Measurements from ENCODE around the gene SCGB1D4. TPM values are rescaled to one million over a fixed set of nuclear protein-coding genes. Genes with fewer than 3 reads are reported as not detected.

Gene SCGB1D4
- total and polyA plus RNA-seq, 2 of the 4 experiments (the other 2 are of a cell fraction) = not detected

DNA sequence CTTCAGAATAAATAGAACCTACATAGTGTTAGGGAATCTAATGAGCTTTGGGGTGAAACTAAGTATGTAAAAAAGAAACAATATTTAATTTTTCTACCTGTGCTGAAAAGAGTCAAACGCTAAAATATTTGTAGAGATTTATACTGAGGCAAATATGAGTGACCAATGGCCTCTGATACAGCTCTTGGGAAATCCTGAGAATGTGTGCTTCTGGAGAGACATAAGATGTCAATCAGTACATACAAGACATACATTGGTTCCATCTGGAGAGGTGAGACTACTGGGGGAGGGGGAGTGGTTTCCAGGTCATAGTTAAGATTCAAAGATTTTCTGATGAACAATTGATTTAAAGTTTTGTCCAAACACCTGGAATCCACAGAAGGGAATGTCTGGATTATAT lies 39.3 kb upstream of the SCGB1D4 start:
- no peak overlapping the region for H3K56ac ChIP-seq (ENCODE audit: extremely low read depth, insufficient read depth, low read length)
- H3K36me3 ChIP-seq (ENCODE audit: control insufficient read depth, insufficient read depth, low read length) = no peaks in the 10 kb centered on the region
- no peak overlapping the region for H2AFZ ChIP-seq (replicated peaks; ENCODE audit: low read length, poor library complexity)
- H3K9me1 ChIP-seq (ENCODE audit: insufficient read depth, low read length) = no peaks in the 10 kb centered on the region
- no peak overlapping the region for H2BK20ac ChIP-seq (ENCODE audit: low read depth, low read length)
- no peaks in the 10 kb centered on the region for H3K4me1 ChIP-seq (ENCODE audit: control insufficient read depth, insufficient read depth, low read length)
- no peak overlapping the region for H3K27ac ChIP-seq (ENCODE audit: insufficient read depth, low read length)
- CTCF ChIA-PET = no interaction called here
- no peak overlapping the region for H2AK9ac ChIP-seq (replicated peaks; ENCODE audit: low read depth, low read length, poor library complexity)
- WGBS, 2 experiments (ENCODE audit: extremely low coverage in 2 of 2, insufficient read length in 1 of 2) = no CpG with 5 or more reads among the region's 1 CpG
- H3K18ac ChIP-seq (ENCODE audit: low read depth, low read length) = no peak overlapping the region
- BruUV-seq (replicated peaks) = no TSS peak
- no peak overlapping the region for H4K5ac ChIP-seq (ENCODE audit: low read depth, low read length)
- H2AK5ac ChIP-seq (ENCODE audit: low read depth, low read length) = no peak overlapping the region
- POLR2A ChIA-PET (ENCODE audit: unreplicated experiment) = no interaction called here
- no peak overlapping the region for H2BK120ac ChIP-seq (ENCODE audit: low read depth, low read length)
- H3K14ac ChIP-seq (replicated peaks; ENCODE audit: low read depth, low read length) = no peak overlapping the region
- dilution Hi-C loops (cut with HindIII; ENCODE audit: low sequenced_read_pairs, unreplicated experiment) (no loop called here), intact Hi-C loops (cut with micrococcal nuclease) (no loop called here), in situ Hi-C loops (cut with MboI; ENCODE audit: low sequenced_read_pairs) (no loop called here)
- no peak overlapping the region for H3K23ac ChIP-seq (ENCODE audit: low read depth, low read length)
- H3K9ac ChIP-seq (ENCODE audit: low read depth, low read length) = no peak overlapping the region
- no peak overlapping the region for H4K91ac ChIP-seq (ENCODE audit: insufficient read depth, low read depth, low read length)
- no peaks in the 10 kb centered on the region for H3K79me1 ChIP-seq (ENCODE audit: low read depth in 1 of 2, low read length in 2 of 2)
- peak overlapping the region; percentile 51 for H3K4me3 ChIP-seq (ENCODE audit: insufficient read depth, low read depth, low read length)
- no peaks in the 10 kb centered on the region for H4K20me1 ChIP-seq (ENCODE audit: insufficient read depth, low read length)
- TF ChIP-seq POLR2A (IDR thresholded peaks at IDR 0.05; ENCODE audit: low read depth, low read length) = no peak
- no peak for TF ChIP-seq BHLHE40 (IDR thresholded peaks at IDR 0.05; ENCODE audit: low read depth, low read length)
- no peak for TF ChIP-seq SMC3 (IDR thresholded peaks at IDR 0.05; ENCODE audit: low read depth, low read length)
- TF ChIP-seq MAZ (IDR thresholded peaks at IDR 0.05; ENCODE audit: borderline replicate concordance, low read depth, low read length) = no peak
- TF ChIP-seq NFE2L2 (IDR thresholded peaks at IDR 0.05; ENCODE audit: low read depth, low read length) = no peak
- TF ChIP-seq RAD21 (IDR thresholded peaks at IDR 0.05; ENCODE audit: low read length) = no peak
- no peak for TF ChIP-seq MAFK (IDR thresholded peaks at IDR 0.05; ENCODE audit: low read depth, low read length)
- no peak for TF ChIP-seq MXI1 (IDR thresholded peaks at IDR 0.05; ENCODE audit: borderline replicate concordance, low read depth, low read length)
- TF ChIP-seq RCOR1 (IDR thresholded peaks at IDR 0.05; ENCODE audit: insufficient replicate concordance, low read length) = no peak
- TF ChIP-seq FOS (IDR thresholded peaks at IDR 0.05; ENCODE audit: low read depth, low read length) = no peak
- TF ChIP-seq, protein P1, sequence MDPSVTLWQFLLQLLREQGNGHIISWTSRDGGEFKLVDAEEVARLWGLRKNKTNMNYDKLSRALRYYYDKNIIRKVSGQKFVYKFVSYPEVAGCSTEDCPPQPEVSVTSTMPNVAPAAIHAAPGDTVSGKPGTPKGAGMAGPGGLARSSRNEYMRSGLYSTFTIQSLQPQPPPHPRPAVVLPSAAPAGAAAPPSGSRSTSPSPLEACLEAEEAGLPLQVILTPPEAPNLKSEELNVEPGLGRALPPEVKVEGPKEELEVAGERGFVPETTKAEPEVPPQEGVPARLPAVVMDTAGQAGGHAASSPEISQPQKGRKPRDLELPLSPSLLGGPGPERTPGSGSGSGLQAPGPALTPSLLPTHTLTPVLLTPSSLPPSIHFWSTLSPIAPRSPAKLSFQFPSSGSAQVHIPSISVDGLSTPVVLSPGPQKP (IDR thresholded peaks at IDR 0.05; ENCODE audit: borderline replicate concordance, low read depth, low read length) = no peak
- TF ChIP-seq CEBPB (IDR thresholded peaks at IDR 0.05; ENCODE audit: low read depth, low read length) = no peak
- no peak for TF ChIP-seq CHD1 (IDR thresholded peaks at IDR 0.05; ENCODE audit: low read depth, low read length)
- TF ChIP-seq, protein P2, sequence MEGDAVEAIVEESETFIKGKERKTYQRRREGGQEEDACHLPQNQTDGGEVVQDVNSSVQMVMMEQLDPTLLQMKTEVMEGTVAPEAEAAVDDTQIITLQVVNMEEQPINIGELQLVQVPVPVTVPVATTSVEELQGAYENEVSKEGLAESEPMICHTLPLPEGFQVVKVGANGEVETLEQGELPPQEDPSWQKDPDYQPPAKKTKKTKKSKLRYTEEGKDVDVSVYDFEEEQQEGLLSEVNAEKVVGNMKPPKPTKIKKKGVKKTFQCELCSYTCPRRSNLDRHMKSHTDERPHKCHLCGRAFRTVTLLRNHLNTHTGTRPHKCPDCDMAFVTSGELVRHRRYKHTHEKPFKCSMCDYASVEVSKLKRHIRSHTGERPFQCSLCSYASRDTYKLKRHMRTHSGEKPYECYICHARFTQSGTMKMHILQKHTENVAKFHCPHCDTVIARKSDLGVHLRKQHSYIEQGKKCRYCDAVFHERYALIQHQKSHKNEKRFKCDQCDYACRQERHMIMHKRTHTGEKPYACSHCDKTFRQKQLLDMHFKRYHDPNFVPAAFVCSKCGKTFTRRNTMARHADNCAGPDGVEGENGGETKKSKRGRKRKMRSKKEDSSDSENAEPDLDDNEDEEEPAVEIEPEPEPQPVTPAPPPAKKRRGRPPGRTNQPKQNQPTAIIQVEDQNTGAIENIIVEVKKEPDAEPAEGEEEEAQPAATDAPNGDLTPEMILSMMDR (conservative IDR thresholded peaks at IDR 0.05; ENCODE audit: low read depth, low read length) = no peak
- no peak for TF ChIP-seq RFX5 (IDR thresholded peaks at IDR 0.05; ENCODE audit: low read depth, low read length)
- TF ChIP-seq, protein P3, sequence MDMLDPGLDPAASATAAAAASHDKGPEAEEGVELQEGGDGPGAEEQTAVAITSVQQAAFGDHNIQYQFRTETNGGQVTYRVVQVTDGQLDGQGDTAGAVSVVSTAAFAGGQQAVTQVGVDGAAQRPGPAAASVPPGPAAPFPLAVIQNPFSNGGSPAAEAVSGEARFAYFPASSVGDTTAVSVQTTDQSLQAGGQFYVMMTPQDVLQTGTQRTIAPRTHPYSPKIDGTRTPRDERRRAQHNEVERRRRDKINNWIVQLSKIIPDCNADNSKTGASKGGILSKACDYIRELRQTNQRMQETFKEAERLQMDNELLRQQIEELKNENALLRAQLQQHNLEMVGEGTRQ (IDR thresholded peaks at IDR 0.05; ENCODE audit: low read depth, low read length) = no peak
- H3K4me2 ChIP-seq (ENCODE audit: low read depth, low read length) = peak overlapping the region; percentile 95
- ATAC-seq (ENCODE audit: low read depth) (no peak), DNase-seq (no peak)
- no peaks in the 10 kb centered on the region for H3K9me3 ChIP-seq (ENCODE audit: control insufficient read depth, insufficient read depth, low read length)
- H3K27me3 ChIP-seq (ENCODE audit: control insufficient read depth, insufficient read depth, low read length) = peaks cover 42% of the 10 kb centered on the region
- no peak overlapping the region for H4K8ac ChIP-seq (ENCODE audit: low read depth in 2 of 2, low read length in 2 of 2)
- no peak overlapping the region for H3K4ac ChIP-seq (ENCODE audit: low read depth, low read length)
- no peak overlapping the region for H2BK15ac ChIP-seq (ENCODE audit: low read depth, low read length)
- no peak overlapping the region for H2BK5ac ChIP-seq (ENCODE audit: low read depth, low read length, poor library complexity, severe bottlenecking)
